ENCODE data around the gene P2RY13. TPM values are rescaled to one million over a fixed set of nuclear protein-coding genes. Genes with fewer than 3 reads are reported as not detected.

P2RY13 gene
- total RNA-seq, 4 donors from 2014 or later, result 0.12 to 1.2 (median 0.30) TPM

DNA sequence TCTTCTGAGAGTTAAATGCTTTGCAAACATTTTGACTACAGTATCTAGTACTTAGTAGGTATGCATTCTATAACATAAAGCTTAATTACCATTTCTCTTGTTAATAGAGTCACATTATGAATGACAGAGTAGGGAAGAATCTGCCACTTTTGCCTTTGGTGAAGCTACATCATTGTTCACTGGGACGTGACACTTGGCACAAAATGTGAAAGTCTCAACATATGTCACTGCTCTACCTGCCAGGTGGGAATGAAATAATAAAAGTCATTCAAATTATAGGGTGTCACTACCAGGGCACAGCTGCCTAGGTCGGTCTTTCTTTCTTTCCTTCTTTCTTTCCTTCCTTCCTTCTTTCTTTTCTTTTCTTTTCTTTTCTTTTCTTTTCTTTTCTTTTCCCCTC is 30.3 kb downstream of the P2RY13 start:
- Histone ChIP-seq H3K4me1 (no peaks in the 10 kb centered on the region), H3K36me3 (no peaks in the 10 kb centered on the region), H3K27me3 (no peaks in the 10 kb centered on the region), H3K4me3 (no peak overlapping the region), H3K27ac (no peak overlapping the region), H3K9me3 (no peaks in the 10 kb centered on the region)
- in situ Hi-C loops (cut with MboI; ENCODE audit: low sequenced_read_pairs in 4 of 4) (no loop called here), intact Hi-C loops (cut with DNase I; ENCODE audit: low total_unique reads) (no loop called here)
- no peak for TF ChIP-seq CTCF (IDR thresholded peaks at IDR 0.05 in 4 of 5, conservative IDR thresholded peaks at IDR 0.05 in 1 of 5)
- TF ChIP-seq POLR2A (IDR thresholded peaks at IDR 0.05), result no peak
- ATAC-seq (no peak), DNase-seq (no peak)

GRCh38 chr3:151297429-151297828 is 31.9 kb downstream of the P2RY13 start:
- Histone ChIP-seq H3K9me3 (no peaks in the 10 kb centered on the region), H3K36me3 (no peaks in the 10 kb centered on the region), H3K27ac (no peak overlapping the region), H3K27me3 (no peaks in the 10 kb centered on the region), H3K4me3 (no peak overlapping the region), H3K4me1 (no peaks in the 10 kb centered on the region)
- TF ChIP-seq POLR2A (IDR thresholded peaks at IDR 0.05) (no peak), CTCF (IDR thresholded peaks at IDR 0.05 in 4 of 5, conservative IDR thresholded peaks at IDR 0.05 in 1 of 5) (no peak)
- intact Hi-C loops (cut with DNase I; ENCODE audit: low total_unique reads) (no loop called here), in situ Hi-C loops (cut with MboI; ENCODE audit: low sequenced_read_pairs in 4 of 4) (no loop called here)
- ATAC-seq, result no peak
- DNase-seq, result no peak

DNA sequence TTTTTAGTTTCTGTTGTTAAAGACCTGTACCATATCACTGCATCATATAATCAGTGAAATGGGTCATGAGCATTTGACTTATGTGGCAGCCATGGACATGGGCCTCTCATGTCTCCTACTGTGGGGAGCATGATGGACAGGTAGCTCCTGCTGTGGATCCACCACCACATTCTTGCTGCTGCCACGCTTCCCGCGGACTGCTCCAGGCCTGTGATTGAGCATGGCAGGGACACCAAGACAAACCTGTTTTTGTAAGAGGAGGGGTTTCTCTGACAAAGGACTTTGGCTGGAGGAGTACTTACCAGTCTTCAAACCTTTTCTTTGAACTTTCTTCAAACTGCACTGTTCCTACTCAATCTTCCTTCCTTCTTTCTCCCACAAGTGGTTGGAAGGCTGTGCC is 33.1 kb downstream of the P2RY13 start:
- ATAC-seq, result no peak
- Histone ChIP-seq H3K27ac (no peak overlapping the region), H3K27me3 (no peaks in the 10 kb centered on the region), H3K36me3 (no peaks in the 10 kb centered on the region), H3K9me3 (no peaks in the 10 kb centered on the region), H3K4me1 (no peaks in the 10 kb centered on the region), H3K4me3 (no peak overlapping the region)
- intact Hi-C loops (cut with DNase I; ENCODE audit: low total_unique reads), result no loop called here
- no peak for TF ChIP-seq CTCF (IDR thresholded peaks at IDR 0.05 in 4 of 5, conservative IDR thresholded peaks at IDR 0.05 in 1 of 5)
- TF ChIP-seq POLR2A (IDR thresholded peaks at IDR 0.05), result no peak
- in situ Hi-C loops (cut with MboI; ENCODE audit: low sequenced_read_pairs in 4 of 4), result no loop called here
- no peak for DNase-seq

- Histone ChIP-seq H3K4me3 (no peak overlapping the region), H3K4me1 (no peaks in the 10 kb centered on the region), H3K27me3 (no peaks in the 10 kb centered on the region), H3K27ac (no peak overlapping the region), H3K9me3 (no peaks in the 10 kb centered on the region), H3K36me3 (no peaks in the 10 kb centered on the region)
- in situ Hi-C loops (cut with MboI; ENCODE audit: low sequenced_read_pairs in 4 of 4) (no loop called here), intact Hi-C loops (cut with DNase I; ENCODE audit: low total_unique reads) (no loop called here)
- ATAC-seq (no peak), DNase-seq (no peak)
- TF ChIP-seq CTCF (IDR thresholded peaks at IDR 0.05 in 4 of 5, conservative IDR thresholded peaks at IDR 0.05 in 1 of 5) (no peak), POLR2A (IDR thresholded peaks at IDR 0.05) (no peak)
These were observed 36.2 kb downstream of the P2RY13 start for GRCh38 chr3:151293127-151293526.

DNA sequence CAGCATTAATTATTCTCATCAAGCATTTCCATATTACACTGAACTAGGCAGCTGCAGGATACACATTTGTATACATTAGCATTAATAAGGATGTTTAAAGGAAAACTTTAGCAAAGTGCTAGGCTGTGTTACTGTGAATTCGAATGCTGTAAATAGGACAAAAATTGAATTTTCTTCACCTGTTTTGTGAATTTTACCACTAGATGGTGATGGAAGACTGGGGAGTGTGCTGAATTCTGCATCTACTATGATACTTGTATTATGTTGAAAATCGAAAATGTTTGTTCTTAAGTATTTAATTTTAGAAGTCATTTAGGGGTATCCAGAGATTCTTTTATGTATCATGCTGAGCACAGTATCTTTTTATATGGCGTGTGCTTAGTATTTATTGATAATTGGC is 38.7 kb downstream of the P2RY13 start:
- in situ Hi-C loops (cut with MboI; ENCODE audit: low sequenced_read_pairs in 4 of 4) (no loop called here), intact Hi-C loops (cut with DNase I; ENCODE audit: low total_unique reads) (no loop called here)
- H3K4me1 ChIP-seq, result no peaks in the 10 kb centered on the region
- no peak overlapping the region for H3K27ac ChIP-seq
- TF ChIP-seq POLR2A (IDR thresholded peaks at IDR 0.05) (no peak), CTCF (IDR thresholded peaks at IDR 0.05 in 4 of 5, conservative IDR thresholded peaks at IDR 0.05 in 1 of 5) (no peak)
- no peaks in the 10 kb centered on the region for H3K9me3 ChIP-seq
- ATAC-seq, result no peak
- H3K27me3 ChIP-seq, result no peaks in the 10 kb centered on the region
- no peaks in the 10 kb centered on the region for H3K36me3 ChIP-seq
- no peak overlapping the region for H3K4me3 ChIP-seq
- DNase-seq, result no peak

Data from gastrocnemius medialis (tissue), 4 donors.